Kasumi-1 (cell line): ENCODE data around the gene ETV3L.

ENCODE experiments used
- DNase-seq, 2 experiments: peaks; one replicate each; lab custom pipeline; 2025; lab: John Stamatoyannopoulos, UW

Gene ETV3L

DNA sequence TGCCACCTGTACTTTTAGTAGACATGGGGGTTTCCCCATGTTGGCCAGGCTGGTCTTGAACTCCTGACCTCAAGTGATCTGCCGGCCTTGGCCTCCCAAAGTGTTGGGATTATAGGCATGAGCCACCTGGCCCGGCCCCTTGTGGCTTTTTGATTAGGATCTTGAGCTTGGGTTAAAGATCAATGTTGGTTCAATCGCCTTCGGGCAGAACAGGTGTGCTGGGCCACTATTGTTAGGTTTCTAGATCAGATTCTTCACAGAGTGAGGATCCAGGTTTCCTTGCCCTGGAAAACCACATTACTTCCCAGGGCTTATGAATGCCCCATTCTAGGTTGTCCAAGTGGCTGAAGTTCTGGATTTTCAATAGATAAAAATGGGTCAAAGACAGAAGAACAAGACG, 32.5 kb upstream of the ETV3L start:
- no peak for DNase-seq

GRCh38 chr1:157131281-157131680, 31.7 kb upstream of the ETV3L start:
- DNase-seq = no peak

DNA sequence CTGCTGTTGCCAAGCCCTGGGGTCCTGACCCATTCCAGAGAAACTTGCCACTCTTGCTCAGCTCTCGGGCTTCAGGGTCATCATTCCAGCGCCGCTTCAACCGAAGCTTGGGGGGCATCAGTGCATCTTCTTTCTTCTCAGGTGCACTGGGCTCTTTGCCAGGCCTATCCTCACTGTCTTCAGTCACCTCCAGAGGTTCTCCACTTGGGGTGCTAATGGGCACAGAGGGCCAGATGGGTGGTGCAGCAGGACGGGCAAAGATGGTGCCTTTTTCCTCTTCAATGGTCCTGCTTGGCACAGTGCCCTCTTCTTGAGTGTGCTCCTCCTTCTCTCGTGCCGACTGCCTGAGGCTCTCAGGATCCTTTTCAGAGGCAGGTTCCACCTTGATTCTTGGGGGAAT, 25.2 kb upstream of the ETV3L start:
- DNase-seq = peak in 1 of 2 experiments; percentile 14

- DNase-seq = no peak
Measured at GRCh38 chr1:157119448-157119847, 19.8 kb upstream of the ETV3L start.

DNA sequence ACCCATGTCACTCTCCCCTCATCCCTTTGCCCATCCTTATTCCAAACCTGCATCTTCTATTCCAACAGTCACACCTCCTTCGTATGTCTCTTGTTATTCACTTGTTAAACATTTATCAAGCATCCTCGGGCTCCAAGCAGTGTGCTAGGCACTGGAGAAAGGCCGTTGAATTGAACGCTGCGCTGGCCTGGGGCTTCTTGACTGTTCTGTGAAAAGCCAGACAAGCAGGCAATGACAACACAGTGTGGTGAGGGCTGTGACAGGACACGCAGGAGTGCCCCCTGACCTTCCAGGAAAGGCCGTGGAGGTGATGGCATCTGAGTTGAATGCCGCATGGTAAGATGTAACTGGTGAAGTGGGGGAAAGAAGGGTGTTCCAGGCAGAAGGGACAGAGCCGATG, 19.4 kb upstream of the ETV3L start:
- DNase-seq = no peak

- no peak for DNase-seq
Measured at GRCh38 chr1:157117527-157118057, 18.0 kb upstream of the ETV3L start.

GRCh38 chr1:157116737-157117103, 17.1 kb upstream of the ETV3L start:
- DNase-seq = no peak

DNA sequence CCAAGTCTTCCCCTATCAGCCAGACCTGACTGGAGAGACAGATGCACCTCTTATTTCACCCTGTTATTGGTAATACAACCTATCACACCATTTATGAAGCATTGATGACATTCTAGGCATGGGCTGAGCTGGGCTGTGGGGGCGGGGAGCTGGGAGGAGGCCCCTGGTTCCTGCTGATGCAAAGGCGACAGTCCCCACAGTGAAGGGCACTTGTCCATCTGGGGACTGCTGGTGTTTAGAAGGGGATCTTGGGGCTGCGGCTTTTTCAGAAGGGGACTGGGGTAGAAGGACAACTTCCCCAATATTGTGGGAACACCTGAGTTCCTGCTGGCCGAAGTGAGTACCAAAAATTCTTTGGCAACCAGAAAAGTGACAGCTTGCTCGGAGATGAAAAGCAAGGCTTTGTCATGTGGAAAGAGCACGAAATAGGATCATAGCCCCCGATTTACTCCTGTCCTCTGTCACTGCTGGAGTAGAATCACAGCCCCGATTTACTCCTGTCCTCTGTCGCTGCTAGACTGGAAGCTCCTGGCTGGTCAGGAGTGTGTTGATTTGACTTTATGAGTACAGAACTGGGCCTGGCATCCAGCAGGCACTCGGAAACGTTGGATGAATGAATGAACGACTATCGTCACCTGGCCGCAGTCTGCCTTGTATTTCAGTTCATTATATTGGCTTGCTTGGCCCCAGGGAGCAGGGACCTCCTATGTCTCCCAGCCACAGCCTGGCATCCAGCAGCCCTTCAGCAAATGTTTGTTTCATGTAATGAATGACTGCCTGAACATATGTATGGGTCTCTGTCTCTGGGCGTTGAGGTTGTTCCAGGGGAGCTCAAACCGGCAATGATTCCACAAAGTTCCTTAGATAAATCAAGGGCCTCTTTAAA, 16.5 kb upstream of the ETV3L start:
- DNase-seq = no peak

- no peak for DNase-seq
Measured at GRCh38 chr1:157115429-157115838, 15.8 kb upstream of the ETV3L start.

- no peak for DNase-seq
Measured at GRCh38 chr1:157114183-157115121, 14.8 kb upstream of the ETV3L start.

- no peak for DNase-seq
Measured at GRCh38 chr1:157113631-157114030, 14.0 kb upstream of the ETV3L start.

DNA sequence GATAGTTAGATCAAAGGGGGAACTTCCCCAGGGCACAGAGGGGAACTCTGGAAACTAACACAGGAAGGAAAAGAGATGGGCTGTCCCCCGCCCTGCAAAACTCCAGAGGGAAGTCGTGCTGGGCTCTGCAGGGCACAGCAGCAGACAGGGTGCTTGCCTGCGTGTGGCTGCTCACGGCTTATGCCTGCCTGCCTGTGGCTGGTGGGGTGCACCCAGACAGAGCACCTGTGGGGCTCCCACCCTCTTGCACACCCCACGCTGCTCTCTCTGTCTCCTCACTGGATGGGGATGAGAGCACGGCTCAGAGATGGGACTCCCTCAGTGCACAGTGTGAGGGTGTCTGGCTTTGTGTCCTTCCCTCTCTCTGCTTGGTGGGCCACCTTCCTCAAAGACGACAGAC, 13.5 kb upstream of the ETV3L start:
- peak; percentile 16 to 28 for DNase-seq

GRCh38 chr1:157112186-157112867, 12.7 kb upstream of the ETV3L start:
- no peak for DNase-seq

DNA sequence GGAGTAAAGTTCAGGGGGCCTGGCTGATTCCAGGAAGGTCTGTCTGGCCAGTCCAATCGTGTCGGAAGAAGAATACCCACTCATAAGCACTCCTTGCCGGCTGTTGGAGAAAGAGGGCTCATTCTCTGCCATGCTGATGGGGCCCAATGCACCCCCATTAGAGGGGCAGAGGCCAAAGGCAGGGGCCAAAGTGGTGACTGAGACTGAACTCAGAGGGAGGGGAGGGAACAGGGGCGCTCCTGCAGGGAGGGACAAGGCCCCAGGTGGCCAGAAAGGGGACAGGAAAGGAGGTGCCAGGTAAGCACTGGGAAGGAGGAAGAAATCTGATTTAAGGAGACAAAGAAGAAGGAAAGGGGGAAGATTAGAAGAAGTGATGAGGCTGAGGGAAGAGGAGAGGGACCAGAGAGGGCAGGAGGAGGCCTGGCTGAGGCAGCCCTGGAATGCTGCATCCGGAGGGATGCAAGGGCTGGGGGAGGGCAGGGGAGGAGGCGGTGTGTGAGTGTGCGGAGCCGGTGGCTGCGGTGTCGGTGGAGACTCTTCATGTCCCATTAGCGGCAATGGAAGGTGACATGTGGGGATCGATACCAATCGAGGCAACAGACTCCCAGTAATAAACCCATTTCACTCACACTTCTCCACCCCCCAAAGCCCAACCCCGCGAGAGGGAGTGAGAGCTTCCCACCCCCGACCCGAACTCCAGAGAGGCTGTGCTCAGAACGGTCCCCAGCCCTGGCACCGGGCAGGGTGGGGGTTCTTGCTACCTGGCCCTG, 12.0 kb upstream of the ETV3L start:
- DNase-seq = no peak

DNA sequence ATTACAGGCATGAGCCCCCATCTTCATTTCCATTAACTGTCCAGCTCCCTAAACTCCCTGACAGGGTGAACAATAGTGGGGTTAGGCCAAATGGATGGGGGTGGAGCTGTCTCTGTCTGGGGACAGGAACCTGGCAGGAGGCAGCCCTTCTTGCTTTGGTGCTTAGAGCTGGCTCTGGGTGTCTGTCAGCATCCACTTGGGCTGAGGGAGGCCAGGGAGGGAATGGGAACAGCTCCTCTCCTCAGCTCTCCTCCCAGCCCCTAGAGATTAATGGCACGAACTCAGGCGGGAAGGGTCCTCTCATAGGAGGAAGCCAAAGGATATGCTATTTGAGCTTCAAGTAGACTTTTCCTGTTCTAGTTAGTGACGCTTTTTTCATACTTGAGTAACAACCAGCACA, 11.1 kb upstream of the ETV3L start:
- DNase-seq = no peak

GRCh38 chr1:157110003-157110402, 10.4 kb upstream of the ETV3L start:
- DNase-seq = no peak

- DNase-seq = no peak
Measured at GRCh38 chr1:157108448-157108847, 8.8 kb upstream of the ETV3L start.

DNA sequence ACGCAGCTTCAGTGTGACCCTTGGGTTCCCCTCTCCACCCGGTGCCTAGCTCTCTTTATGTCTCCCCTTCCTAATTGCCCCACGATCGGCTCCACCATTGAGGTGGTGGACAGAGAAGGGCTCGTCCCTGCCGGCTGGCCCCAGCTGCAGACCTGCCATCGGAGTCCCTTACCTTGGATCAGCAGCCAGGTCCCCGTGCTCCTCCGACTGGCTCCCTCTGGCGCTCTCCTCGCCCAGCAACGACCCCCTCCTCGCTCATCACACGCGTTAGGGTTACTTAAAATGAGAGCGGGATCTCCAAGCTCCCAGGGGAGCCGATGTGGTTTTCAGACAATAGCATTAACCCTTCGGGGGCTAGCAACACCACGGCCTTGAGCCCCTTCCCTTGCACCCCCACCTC, 8.1 kb upstream of the ETV3L start:
- no peak for DNase-seq

DNA sequence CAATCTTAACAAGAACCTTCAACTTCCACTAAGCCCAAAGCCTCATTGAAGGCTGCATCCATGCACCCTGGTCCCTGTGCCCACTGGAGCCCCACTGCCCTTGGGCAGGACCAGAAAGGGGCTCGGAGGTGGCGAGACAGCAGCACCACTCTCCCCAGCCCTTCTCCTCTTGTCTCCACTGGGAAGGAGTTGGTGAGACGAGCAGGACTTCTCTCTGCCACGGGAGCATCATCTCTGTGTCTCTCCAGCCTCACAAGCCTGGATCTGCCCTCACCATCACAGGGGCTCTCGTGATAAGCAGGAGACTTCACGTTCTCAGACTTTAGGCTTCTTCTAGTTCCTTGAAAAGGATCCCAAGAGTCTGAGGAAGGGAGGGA, 7.2 kb upstream of the ETV3L start:
- no peak for DNase-seq

GRCh38 chr1:157105988-157106812, 6.6 kb upstream of the ETV3L start:
- no peak for DNase-seq
